GM23338 (cell line): Measurements from ENCODE around the gene HCN1. TPM values are rescaled to one million over a fixed set of nuclear protein-coding genes. Genes with fewer than 3 reads are reported as not detected.

ENCODE experiments used
- ATAC-seq: fragments of 200-7000 bp; cut with Tn5 transposase; 3 replicates; pipeline ENCODE4 v1.9.1; 2020
- DNase-seq: peaks from one replicate; pipeline ENCODE4 v3.0.0-alpha.2; 2015; ENCODE audit warnings: low spot score
- H2AFZ ChIP-seq: fragments of 200-600 bp; sonication (generic); 2 replicates; pipeline ENCODE4 v1.8.0; 2016; ENCODE audit warnings: antibody characterized with exemption, mild to moderate bottlenecking, moderate library complexity
- H3F3A ChIP-seq: fragments of 200-600 bp; sonication (generic); replicated peaks from 2 replicates; pipeline ENCODE4 v1.8.0; 2017; ENCODE audit warnings: antibody characterized with exemption, mixed run types, low read depth
- H3K27ac ChIP-seq: fragments of 200-600 bp; sonication (generic); 2 replicates; pipeline ENCODE4 v1.6.1; 2016; ENCODE audit warnings: low read depth
- H3K27me3 ChIP-seq: fragments of 200-600 bp; sonication (generic); 2 replicates; pipeline ENCODE4 v1.8.0; 2016; ENCODE audit warnings: mild to moderate bottlenecking, mixed run types, moderate library complexity; ENCODE audit not compliant: insufficient read depth
- H3K36me3 ChIP-seq: fragments of 200-600 bp; sonication (generic); 2 replicates; pipeline ENCODE4 v1.8.0; 2016; ENCODE audit warnings: mild to moderate bottlenecking; ENCODE audit not compliant: insufficient read depth
- H3K4me1 ChIP-seq: fragments of 200-600 bp; sonication (generic); 2 replicates; pipeline ENCODE4 v1.8.0; 2016; ENCODE audit warnings: mild to moderate bottlenecking, moderate library complexity; ENCODE audit not compliant: insufficient read depth
- H3K4me2 ChIP-seq: fragments of 200-600 bp; sonication (generic); 2 replicates; pipeline ENCODE4 v1.7.1; 2017; ENCODE audit warnings: mixed run types
- H3K4me3 ChIP-seq: fragments of 200-600 bp; sonication (generic); 2 replicates; pipeline ENCODE4 v1.6.1; 2016; ENCODE audit warnings: mixed run types
- H3K79me2 ChIP-seq: fragments of 200-600 bp; sonication (generic); replicated peaks from 2 replicates; pipeline ENCODE4 v1.8.0; 2017; ENCODE audit warnings: mild to moderate bottlenecking; ENCODE audit not compliant: insufficient read depth
- H3K9me2 ChIP-seq: fragments of 200-600 bp; sonication (generic); 2 replicates; pipeline ENCODE4 v1.8.0; 2017; ENCODE audit not compliant: insufficient read depth
- H4K20me1 ChIP-seq: fragments of 200-600 bp; sonication (generic); replicated peaks from 2 replicates; pipeline ENCODE4 v1.8.0; 2017; ENCODE audit warnings: mild to moderate bottlenecking; ENCODE audit not compliant: insufficient read depth
- H3K27ac Mint-ChIP-seq: 2 replicates; pipeline ENCODE4 v1.8.0; 2020; ENCODE audit warnings: inconsistent platforms, mild to moderate bottlenecking, moderate library complexity, mixed read lengths
- H3K27me3 Mint-ChIP-seq: 3 replicates; pipeline ENCODE4 v1.8.0; 2022; ENCODE audit warnings: low read depth, mild to moderate bottlenecking, moderate library complexity, mixed read lengths, inconsistent platforms; ENCODE audit not compliant: insufficient read depth, poor library complexity
- H3K36me3 Mint-ChIP-seq: 3 replicates; pipeline ENCODE4 v1.8.0; 2021; ENCODE audit warnings: low read depth, mild to moderate bottlenecking, inconsistent platforms, moderate library complexity, mixed read lengths
- H3K4me1 Mint-ChIP-seq: 3 replicates; pipeline ENCODE4 v1.8.0; 2020; ENCODE audit warnings: mild to moderate bottlenecking, inconsistent platforms, mixed read lengths
- H3K4me3 Mint-ChIP-seq: 3 replicates; pipeline ENCODE4 v1.8.0; 2021; ENCODE audit warnings: moderate library complexity, mild to moderate bottlenecking, inconsistent platforms, mixed read lengths
- H3K9me3 Mint-ChIP-seq: 3 replicates; pipeline ENCODE4 v1.8.0; 2020; ENCODE audit warnings: moderate library complexity, mild to moderate bottlenecking, inconsistent platforms, mixed read lengths
- CREB1 ChIP-seq: fragments of 250-450 bp; sonication (Bioruptor Pico); IDR thresholded peaks from 2 replicates; pipeline ENCODE4 v1.5.0; 2020; ENCODE audit warnings: low read depth, mild to moderate bottlenecking, moderate library complexity
- CTCF ChIP-seq, 2 experiments: fragments of 200-600 bp in 1 of 2; sonication (generic) in 1 of 2; conservative IDR thresholded peaks; 2 replicates each; pipeline versions ENCODE4 v1.5.1 to v1.6.1; 2016 to 2017; ENCODE audit warnings: antibody characterized with exemption in 2 of 2, low read depth in 2 of 2, mild to moderate bottlenecking in 2 of 2, moderate library complexity in 1 of 2
- EZH2 ChIP-seq: fragments of 200-600 bp; sonication (generic); IDR thresholded peaks from one replicate; pipeline ENCODE4 v1.8.0; 2017; ENCODE audit warnings: antibody characterized with exemption, mild to moderate bottlenecking, low read depth; ENCODE audit not compliant: unreplicated experiment
- EZH2phosphoT487 ChIP-seq: fragments of 200-600 bp; sonication (generic); IDR thresholded peaks from one replicate; pipeline ENCODE4 v1.8.1; 2018; ENCODE audit warnings: antibody characterized with exemption; ENCODE audit not compliant: unreplicated experiment
- JUNB ChIP-seq: IDR thresholded peaks from one replicate; pipeline ENCODE4 v1.6.1; 2016; ENCODE audit warnings: antibody characterized with exemption; ENCODE audit not compliant: unreplicated experiment
- NANOG ChIP-seq: IDR thresholded peaks from 2 replicates; pipeline ENCODE4 v1.6.1; 2016; ENCODE audit warnings: antibody characterized with exemption, borderline replicate concordance
- POLR2AphosphoS5 ChIP-seq: IDR thresholded peaks from 2 replicates; pipeline ENCODE4 v1.6.1; 2016; ENCODE audit warnings: antibody characterized with exemption, low read depth
- REST ChIP-seq: IDR thresholded peaks from one replicate; pipeline ENCODE4 v1.6.1; 2018; ENCODE audit warnings: antibody characterized with exemption; ENCODE audit not compliant: unreplicated experiment
- STAT1 ChIP-seq: IDR thresholded peaks from one replicate; pipeline ENCODE4 v1.6.1; 2016; ENCODE audit warnings: antibody characterized with exemption; ENCODE audit not compliant: unreplicated experiment
- ZNF114 ChIP-seq: fragments of 250-450 bp; sonication (Bioruptor Pico); IDR thresholded peaks from 2 replicates; pipeline ENCODE4 v1.5.0; 2020; ENCODE audit warnings: mild to moderate bottlenecking, moderate library complexity
- ZNF331 ChIP-seq: fragments of 250-450 bp; sonication (Bioruptor Pico); IDR thresholded peaks from 2 replicates; pipeline ENCODE4 v1.5.0; 2020; ENCODE audit warnings: low read depth, mild to moderate bottlenecking, moderate library complexity
- polyA plus RNA-seq: library from polyadenylated mRNA; unstranded; fragments of >200 nt; fragmentation: Nextera tagmentation; extraction: Ambion mirVana; gene quantifications from 2 replicates; pipeline ENCODE4 v1.2.1, GENCODE V29; 2016
- total RNA-seq: library from RNA; depleted of rRNA; stranded (reverse); fragments of >200 nt; shearing (Covaris generic); gene quantifications from 2 replicates; pipeline ENCODE4 v1.2.3, GENCODE V29; 2014
- TF ChIP-seq, protein P1 (sequence below): fragments of 250-450 bp; sonication (Bioruptor Pico); IDR thresholded peaks from 2 replicates; pipeline ENCODE4 v1.5.0; 2020; ENCODE audit warnings: mild to moderate bottlenecking, moderate library complexity
- TF ChIP-seq, protein P2 (sequence below): IDR thresholded peaks from 2 replicates; pipeline ENCODE4 v1.6.1; 2016; ENCODE audit warnings: antibody characterized with exemption

Gene HCN1
- total and polyA plus RNA-seq, 2 experiments from 2014 or later = 2.8 to 6.9 TPM

DNA sequence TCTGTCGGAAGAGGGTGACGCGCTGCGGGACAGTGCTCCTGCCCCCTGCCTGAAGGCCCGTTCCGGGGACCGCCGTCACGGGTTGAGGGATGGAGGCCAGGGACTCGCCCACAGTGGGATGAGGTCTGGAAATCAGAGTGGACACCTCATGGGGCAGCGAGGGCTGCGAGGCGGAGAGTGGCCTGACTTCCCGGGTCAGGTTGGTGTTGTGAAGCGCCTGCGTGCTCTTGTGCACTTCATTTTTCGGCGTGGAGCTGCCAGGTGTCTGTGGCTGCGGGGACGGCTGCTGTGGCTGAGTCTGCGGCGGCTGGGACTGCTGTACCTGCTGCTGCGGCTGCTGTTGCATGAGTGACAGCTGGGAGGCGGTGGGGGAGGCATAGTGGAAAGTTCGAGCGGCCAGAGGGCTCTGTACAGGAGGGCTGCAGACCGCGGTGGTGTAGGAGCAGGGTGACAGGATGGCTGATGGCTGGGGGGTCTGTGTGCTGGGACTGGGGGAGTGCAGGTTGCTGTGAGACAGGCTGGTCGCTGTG lies 434.1 kb downstream of the HCN1 start:
- Mint-ChIP-seq H3K27ac (no peak overlapping the region), H3K4me1 (peaks cover 4% of the 10 kb centered on the region), H3K4me3 (no peak overlapping the region), H3K36me3 (peaks cover 23% of the 10 kb centered on the region), H3K9me3 (peaks cover 5% of the 10 kb centered on the region; the same call in 2 of the 3 replicates), H3K27me3 (peaks cover 2% of the 10 kb centered on the region)
- H3F3A ChIP-seq = no peaks in the 10 kb centered on the region
- no peak overlapping the region for H3K27ac ChIP-seq
- ATAC-seq = no peak
- peaks cover 8% of the 10 kb centered on the region; the same call in 1 of the 2 replicates for H3K4me1 ChIP-seq
- DNase-seq = peak; percentile 10
- H3K4me3 ChIP-seq = no peak overlapping the region
- H3K79me2 ChIP-seq = no peaks in the 10 kb centered on the region
- no peaks in the 10 kb centered on the region for H3K27me3 ChIP-seq
- H3K36me3 ChIP-seq = no peaks in the 10 kb centered on the region
- TF ChIP-seq POLR2AphosphoS5 (no peak), JUNB (no peak), CREB1 (CRISPR knock-in tag) (no peak), CTCF (conservative IDR thresholded peaks at IDR 0.05; ENCODE audit: low read depth in 2 of 2) (no peak), EZH2 (no peak), STAT1 (no peak), ZNF114 (CRISPR knock-in tag) (no peak), EZH2phosphoT487 (no peak), NANOG (no peak), ZNF331 (no peak), REST (no peak)
- TF ChIP-seq, protein P1, sequence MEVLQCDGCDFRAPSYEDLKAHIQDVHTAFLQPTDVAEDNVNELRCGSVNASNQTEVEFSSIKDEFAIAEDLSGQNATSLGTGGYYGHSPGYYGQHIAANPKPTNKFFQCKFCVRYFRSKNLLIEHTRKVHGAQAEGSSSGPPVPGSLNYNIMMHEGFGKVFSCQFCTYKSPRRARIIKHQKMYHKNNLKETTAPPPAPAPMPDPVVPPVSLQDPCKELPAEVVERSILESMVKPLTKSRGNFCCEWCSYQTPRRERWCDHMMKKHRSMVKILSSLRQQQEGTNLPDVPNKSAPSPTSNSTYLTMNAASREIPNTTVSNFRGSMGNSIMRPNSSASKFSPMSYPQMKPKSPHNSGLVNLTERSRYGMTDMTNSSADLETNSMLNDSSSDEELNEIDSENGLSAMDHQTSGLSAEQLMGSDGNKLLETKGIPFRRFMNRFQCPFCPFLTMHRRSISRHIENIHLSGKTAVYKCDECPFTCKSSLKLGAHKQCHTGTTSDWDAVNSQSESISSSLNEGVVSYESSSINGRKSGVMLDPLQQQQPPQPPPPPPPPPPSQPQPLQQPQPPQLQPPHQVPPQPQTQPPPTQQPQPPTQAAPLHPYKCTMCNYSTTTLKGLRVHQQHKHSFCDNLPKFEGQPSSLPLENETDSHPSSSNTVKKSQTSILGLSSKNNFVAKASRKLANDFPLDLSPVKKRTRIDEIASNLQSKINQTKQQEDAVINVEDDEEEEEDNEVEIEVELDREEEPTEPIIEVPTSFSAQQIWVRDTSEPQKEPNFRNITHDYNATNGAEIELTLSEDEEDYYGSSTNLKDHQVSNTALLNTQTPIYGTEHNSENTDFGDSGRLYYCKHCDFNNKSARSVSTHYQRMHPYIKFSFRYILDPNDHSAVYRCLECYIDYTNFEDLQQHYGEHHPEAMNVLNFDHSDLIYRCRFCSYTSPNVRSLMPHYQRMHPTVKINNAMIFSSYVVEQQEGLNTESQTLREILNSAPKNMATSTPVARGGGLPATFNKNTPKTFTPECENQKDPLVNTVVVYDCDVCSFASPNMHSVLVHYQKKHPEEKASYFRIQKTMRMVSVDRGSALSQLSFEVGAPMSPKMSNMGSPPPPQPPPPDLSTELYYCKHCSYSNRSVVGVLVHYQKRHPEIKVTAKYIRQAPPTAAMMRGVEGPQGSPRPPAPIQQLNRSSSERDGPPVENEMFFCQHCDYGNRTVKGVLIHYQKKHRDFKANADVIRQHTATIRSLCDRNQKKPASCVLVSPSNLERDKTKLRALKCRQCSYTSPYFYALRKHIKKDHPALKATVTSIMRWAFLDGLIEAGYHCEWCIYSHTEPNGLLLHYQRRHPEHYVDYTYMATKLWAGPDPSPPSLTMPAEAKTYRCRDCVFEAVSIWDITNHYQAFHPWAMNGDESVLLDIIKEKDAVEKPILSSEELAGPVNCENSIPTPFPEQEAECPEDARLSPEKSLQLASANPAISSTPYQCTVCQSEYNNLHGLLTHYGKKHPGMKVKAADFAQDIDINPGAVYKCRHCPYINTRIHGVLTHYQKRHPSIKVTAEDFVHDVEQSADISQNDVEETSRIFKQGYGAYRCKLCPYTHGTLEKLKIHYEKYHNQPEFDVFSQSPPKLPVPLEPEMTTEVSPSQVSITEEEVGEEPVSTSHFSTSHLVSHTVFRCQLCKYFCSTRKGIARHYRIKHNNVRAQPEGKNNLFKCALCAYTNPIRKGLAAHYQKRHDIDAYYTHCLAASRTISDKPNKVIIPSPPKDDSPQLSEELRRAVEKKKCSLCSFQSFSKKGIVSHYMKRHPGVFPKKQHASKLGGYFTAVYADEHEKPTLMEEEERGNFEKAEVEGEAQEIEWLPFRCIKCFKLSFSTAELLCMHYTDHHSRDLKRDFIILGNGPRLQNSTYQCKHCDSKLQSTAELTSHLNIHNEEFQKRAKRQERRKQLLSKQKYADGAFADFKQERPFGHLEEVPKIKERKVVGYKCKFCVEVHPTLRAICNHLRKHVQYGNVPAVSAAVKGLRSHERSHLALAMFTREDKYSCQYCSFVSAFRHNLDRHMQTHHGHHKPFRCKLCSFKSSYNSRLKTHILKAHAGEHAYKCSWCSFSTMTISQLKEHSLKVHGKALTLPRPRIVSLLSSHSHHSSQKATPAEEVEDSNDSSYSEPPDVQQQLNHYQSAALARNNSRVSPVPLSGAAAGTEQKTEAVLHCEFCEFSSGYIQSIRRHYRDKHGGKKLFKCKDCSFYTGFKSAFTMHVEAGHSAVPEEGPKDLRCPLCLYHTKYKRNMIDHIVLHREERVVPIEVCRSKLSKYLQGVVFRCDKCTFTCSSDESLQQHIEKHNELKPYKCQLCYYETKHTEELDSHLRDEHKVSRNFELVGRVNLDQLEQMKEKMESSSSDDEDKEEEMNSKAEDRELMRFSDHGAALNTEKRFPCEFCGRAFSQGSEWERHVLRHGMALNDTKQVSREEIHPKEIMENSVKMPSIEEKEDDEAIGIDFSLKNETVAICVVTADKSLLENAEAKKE (CRISPR knock-in tag) = no peak
- TF ChIP-seq, protein P2, sequence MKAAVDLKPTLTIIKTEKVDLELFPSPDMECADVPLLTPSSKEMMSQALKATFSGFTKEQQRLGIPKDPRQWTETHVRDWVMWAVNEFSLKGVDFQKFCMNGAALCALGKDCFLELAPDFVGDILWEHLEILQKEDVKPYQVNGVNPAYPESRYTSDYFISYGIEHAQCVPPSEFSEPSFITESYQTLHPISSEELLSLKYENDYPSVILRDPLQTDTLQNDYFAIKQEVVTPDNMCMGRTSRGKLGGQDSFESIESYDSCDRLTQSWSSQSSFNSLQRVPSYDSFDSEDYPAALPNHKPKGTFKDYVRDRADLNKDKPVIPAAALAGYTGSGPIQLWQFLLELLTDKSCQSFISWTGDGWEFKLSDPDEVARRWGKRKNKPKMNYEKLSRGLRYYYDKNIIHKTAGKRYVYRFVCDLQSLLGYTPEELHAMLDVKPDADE = no peak
- H3K4me2 ChIP-seq = no peak overlapping the region
- H2AFZ ChIP-seq = no peak overlapping the region
- no peaks in the 10 kb centered on the region for H4K20me1 ChIP-seq
- H3K9me2 ChIP-seq = 0 out of 2 replicates have a peak, but pooled peaks cover 3% of the 10 kb centered on the region
